Colonic mucosa (tissue), 4 donors: ENCODE measurements around the gene KLK6. TPM values are rescaled to one million over a fixed set of nuclear protein-coding genes. Genes with fewer than 3 reads are reported as not detected.

Experiments used
- DNase-seq: peaks from one replicate; pipeline ENCODE4 v3.0.0-alpha.2; 2020
- H3K27ac ChIP-seq: fragments of 200-600 bp; one replicate; pipeline ENCODE4 v1.8.0; 2021
- H3K27me3 ChIP-seq: fragments of 200-600 bp; one replicate; pipeline ENCODE4 v1.8.0; 2021
- H3K36me3 ChIP-seq: fragments of 200-600 bp; one replicate; pipeline ENCODE4 v1.8.0; 2021
- H3K4me1 ChIP-seq: fragments of 200-600 bp; one replicate; pipeline ENCODE4 v1.8.0; 2021; ENCODE audit warnings: mild to moderate bottlenecking
- H3K4me3 ChIP-seq: fragments of 200-600 bp; one replicate; pipeline ENCODE4 v1.8.0; 2021
- H3K9ac ChIP-seq, 2 donors: one replicate each; pipeline ENCODE4 v1.7.0; 2013; ENCODE audit warnings: control low read depth in 2 of 2, low read depth in 2 of 2, low read length in 2 of 2
- H3K9me3 ChIP-seq: fragments of 200-600 bp; one replicate; pipeline ENCODE4 v1.8.0; 2021
- intact Hi-C: fragments of 100-400 bp; cut with DNase I; formaldehyde crosslinking; loops from one replicate; pipeline ENCODE4 v1.14.1; 2022
- total RNA-seq, 2 donors: library from RNA; stranded (reverse); fragmentation: NEBNext Ultra II Directional in 1 of 2; extraction: Animal tissue kit (Norgen Biotek cat#: 25700) in 1 of 2; gene quantifications; one replicate each; pipeline ENCODE4 v1.2.1, GENCODE V29; 2021
- TF ChIP-seq, protein P1 (sequence below): fragments of 200-600 bp; IDR thresholded peaks from one replicate; pipeline ENCODE4 v1.8.0; 2022; ENCODE audit warnings: antibody characterized with exemption, mild to moderate bottlenecking
- donor health status: healthy.
- donor health status: DM: no; HTN: no; CAD: no.
- donor health status: DM: no; HTN: no; CAD: no.

The KLK6 gene
- total RNA-seq, 2 donors from 2014 or later = not detected

- Histone ChIP-seq H3K27me3 (no peaks in the 10 kb centered on the region), H3K4me1 (no peaks in the 10 kb centered on the region), H3K27ac (no peak overlapping the region), H3K9me3 (no peaks in the 10 kb centered on the region), H3K9ac (no peak overlapping the region), H3K4me3 (no peak overlapping the region), H3K36me3 (no peaks in the 10 kb centered on the region)
- no peak for DNase-seq
- TF ChIP-seq, protein P1, sequence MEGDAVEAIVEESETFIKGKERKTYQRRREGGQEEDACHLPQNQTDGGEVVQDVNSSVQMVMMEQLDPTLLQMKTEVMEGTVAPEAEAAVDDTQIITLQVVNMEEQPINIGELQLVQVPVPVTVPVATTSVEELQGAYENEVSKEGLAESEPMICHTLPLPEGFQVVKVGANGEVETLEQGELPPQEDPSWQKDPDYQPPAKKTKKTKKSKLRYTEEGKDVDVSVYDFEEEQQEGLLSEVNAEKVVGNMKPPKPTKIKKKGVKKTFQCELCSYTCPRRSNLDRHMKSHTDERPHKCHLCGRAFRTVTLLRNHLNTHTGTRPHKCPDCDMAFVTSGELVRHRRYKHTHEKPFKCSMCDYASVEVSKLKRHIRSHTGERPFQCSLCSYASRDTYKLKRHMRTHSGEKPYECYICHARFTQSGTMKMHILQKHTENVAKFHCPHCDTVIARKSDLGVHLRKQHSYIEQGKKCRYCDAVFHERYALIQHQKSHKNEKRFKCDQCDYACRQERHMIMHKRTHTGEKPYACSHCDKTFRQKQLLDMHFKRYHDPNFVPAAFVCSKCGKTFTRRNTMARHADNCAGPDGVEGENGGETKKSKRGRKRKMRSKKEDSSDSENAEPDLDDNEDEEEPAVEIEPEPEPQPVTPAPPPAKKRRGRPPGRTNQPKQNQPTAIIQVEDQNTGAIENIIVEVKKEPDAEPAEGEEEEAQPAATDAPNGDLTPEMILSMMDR = no peak
- intact Hi-C loops = loop anchor here (5.0 kb wide), 1 partner anchor 165 kb away; no protein-coding TSS in a partner anchor
Observed at GRCh38 chr19:50932018-50932689, 37.2 kb downstream of the KLK6 start.

- TF ChIP-seq, protein P1 = no peak
- Histone ChIP-seq H3K9me3 (no peaks in the 10 kb centered on the region), H3K4me1 (no peaks in the 10 kb centered on the region), H3K4me3 (no peak overlapping the region), H3K36me3 (no peaks in the 10 kb centered on the region), H3K9ac (no peak overlapping the region), H3K27ac (no peak overlapping the region), H3K27me3 (no peaks in the 10 kb centered on the region)
- intact Hi-C loops = loop anchor here (5.0 kb wide), 1 partner anchor 166 kb away; no protein-coding TSS in a partner anchor
- no peak for DNase-seq
Observed at GRCh38 chr19:50931023-50931422, 38.4 kb downstream of the KLK6 start.

GRCh38 chr19:50928831-50929230 lies 40.6 kb downstream of the KLK6 start:
- Histone ChIP-seq H3K27me3 (no peaks in the 10 kb centered on the region), H3K4me3 (no peak overlapping the region), H3K9me3 (no peaks in the 10 kb centered on the region), H3K27ac (no peak overlapping the region), H3K4me1 (no peaks in the 10 kb centered on the region), H3K9ac (no peak overlapping the region), H3K36me3 (no peaks in the 10 kb centered on the region)
- TF ChIP-seq, protein P1 = no peak
- DNase-seq = no peak
- intact Hi-C loops = no loop called here

GRCh38 chr19:50926144-50926543 lies 43.2 kb downstream of the KLK6 start:
- intact Hi-C loops = no loop called here
- no peaks in the 10 kb centered on the region for H3K36me3 ChIP-seq
- H3K4me1 ChIP-seq = no peaks in the 10 kb centered on the region
- TF ChIP-seq, protein P1 = no peak
- no peak overlapping the region for H3K27ac ChIP-seq
- H3K9ac ChIP-seq = no peak overlapping the region
- H3K27me3 ChIP-seq = no peaks in the 10 kb centered on the region
- no peak for DNase-seq
- H3K4me3 ChIP-seq = no peak overlapping the region
- H3K9me3 ChIP-seq = no peaks in the 10 kb centered on the region

- Histone ChIP-seq H3K27me3 (no peaks in the 10 kb centered on the region), H3K9ac (no peak overlapping the region), H3K27ac (no peak overlapping the region), H3K4me3 (no peak overlapping the region), H3K4me1 (no peaks in the 10 kb centered on the region), H3K9me3 (no peaks in the 10 kb centered on the region), H3K36me3 (no peaks in the 10 kb centered on the region)
- intact Hi-C loops = no loop called here
- no peak for DNase-seq
- TF ChIP-seq, protein P1 = no peak
Observed at GRCh38 chr19:50925734-50926133, 43.7 kb downstream of the KLK6 start.
